Measurements from ENCODE around the gene OMG.

Gene OMG

DNA sequence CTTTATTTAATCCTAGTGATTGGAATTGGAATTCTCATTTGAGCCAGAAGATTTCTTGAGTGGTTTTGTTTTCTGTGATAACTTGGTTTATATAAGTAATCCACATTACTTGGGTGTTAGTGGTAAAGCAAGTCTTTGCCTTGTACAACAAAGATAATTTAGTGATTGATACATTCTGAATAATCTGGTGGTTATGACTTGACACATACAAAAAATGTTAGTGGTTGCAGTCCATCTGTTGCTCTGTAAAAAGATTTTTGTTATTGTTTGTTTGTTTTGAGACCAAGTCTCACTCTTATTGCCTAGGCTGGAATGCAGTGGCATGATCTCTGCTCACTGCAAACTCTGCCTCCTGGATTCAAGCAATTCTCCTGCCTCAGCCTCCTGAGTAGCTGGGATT is 13.2 kb downstream of the OMG start:
- H3K9me3 ChIP-seq (ENCODE audit: control insufficient read depth, insufficient read depth, low read length): no peaks in the 10 kb centered on the region
- no peak overlapping the region for H3K4me3 ChIP-seq (ENCODE audit: low read length)
- H3K4me1 ChIP-seq (ENCODE audit: control insufficient read depth, low read length): no peaks in the 10 kb centered on the region
- H3K79me2 ChIP-seq (ENCODE audit: control insufficient read depth, low read length): no peaks in the 10 kb centered on the region
- TF ChIP-seq EZH2phosphoT487 (IDR thresholded peaks at IDR 0.05; ENCODE audit: borderline replicate concordance, low read length): no peak
- TF ChIP-seq, protein P1, sequence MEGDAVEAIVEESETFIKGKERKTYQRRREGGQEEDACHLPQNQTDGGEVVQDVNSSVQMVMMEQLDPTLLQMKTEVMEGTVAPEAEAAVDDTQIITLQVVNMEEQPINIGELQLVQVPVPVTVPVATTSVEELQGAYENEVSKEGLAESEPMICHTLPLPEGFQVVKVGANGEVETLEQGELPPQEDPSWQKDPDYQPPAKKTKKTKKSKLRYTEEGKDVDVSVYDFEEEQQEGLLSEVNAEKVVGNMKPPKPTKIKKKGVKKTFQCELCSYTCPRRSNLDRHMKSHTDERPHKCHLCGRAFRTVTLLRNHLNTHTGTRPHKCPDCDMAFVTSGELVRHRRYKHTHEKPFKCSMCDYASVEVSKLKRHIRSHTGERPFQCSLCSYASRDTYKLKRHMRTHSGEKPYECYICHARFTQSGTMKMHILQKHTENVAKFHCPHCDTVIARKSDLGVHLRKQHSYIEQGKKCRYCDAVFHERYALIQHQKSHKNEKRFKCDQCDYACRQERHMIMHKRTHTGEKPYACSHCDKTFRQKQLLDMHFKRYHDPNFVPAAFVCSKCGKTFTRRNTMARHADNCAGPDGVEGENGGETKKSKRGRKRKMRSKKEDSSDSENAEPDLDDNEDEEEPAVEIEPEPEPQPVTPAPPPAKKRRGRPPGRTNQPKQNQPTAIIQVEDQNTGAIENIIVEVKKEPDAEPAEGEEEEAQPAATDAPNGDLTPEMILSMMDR (IDR thresholded peaks at IDR 0.05; ENCODE audit: low read depth, low read length, poor library complexity, severe bottlenecking): no peak
- H3K36me3 ChIP-seq (ENCODE audit: control insufficient read depth, low read length): peaks cover 14% of the 10 kb centered on the region; the same call in 1 of the 2 replicates
- H4K20me1 ChIP-seq (ENCODE audit: control insufficient read depth, insufficient read depth, low read depth, low read length): no peaks in the 10 kb centered on the region
- H3K27me3 ChIP-seq (ENCODE audit: control insufficient read depth, low read length): no peaks in the 10 kb centered on the region
- no peaks in the 10 kb centered on the region for H3F3A ChIP-seq (ENCODE audit: control insufficient read depth, insufficient read depth)
- H3K27ac ChIP-seq (ENCODE audit: low read depth, low read length): no peak overlapping the region
- H3K4me2 ChIP-seq (ENCODE audit: low read length): no peak overlapping the region
- no peaks in the 10 kb centered on the region for H3K9me2 ChIP-seq (replicated peaks; ENCODE audit: control insufficient read depth, low read length)

DNA sequence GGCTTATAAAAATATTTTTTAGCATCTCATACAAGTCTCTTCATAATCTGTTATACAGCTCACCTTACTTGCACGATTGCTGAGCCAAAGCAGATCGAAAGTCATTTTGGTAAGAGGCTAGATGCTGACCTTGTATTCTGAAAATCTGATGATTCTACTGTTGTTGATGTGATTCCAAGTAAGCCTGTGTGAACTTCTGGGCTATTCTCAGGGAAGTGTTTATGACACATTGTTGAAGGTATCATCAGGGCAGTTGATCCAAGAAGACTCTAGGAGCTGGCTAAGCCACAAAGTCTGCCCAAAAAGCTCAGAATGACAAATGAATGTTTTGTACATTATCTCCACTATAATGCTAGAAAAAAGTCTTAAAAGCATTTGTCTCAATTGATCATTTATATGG is 16.0 kb downstream of the OMG start:
- no peaks in the 10 kb centered on the region for H3F3A ChIP-seq (ENCODE audit: control insufficient read depth, insufficient read depth)
- H3K4me3 ChIP-seq (ENCODE audit: low read length): no peak overlapping the region
- no peaks in the 10 kb centered on the region for H3K4me1 ChIP-seq (ENCODE audit: control insufficient read depth, low read length)

DNA sequence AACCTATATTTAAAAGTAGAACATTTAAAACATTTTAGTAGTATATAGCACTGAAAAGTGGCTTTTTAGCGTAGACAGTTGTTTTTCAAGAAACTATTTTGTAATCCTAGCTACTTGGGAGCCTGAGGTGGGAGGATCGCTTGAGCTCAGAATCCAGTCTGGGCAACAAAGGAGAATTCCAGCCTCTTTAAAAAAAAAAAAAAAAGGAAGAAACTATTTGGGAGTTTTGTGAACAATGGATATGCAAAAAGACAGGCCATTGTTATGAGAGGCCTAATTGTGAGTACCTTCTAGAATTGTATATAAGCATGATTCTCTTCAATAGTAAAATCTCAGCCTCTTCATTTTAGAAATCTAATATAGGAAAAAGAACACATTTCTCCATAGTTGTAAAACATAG is 17.6 kb downstream of the OMG start:
- no peak overlapping the region for H3K4me3 ChIP-seq (ENCODE audit: low read length)
- H3K79me2 ChIP-seq (ENCODE audit: control insufficient read depth, low read length): no peaks in the 10 kb centered on the region
- H3K4me2 ChIP-seq (ENCODE audit: low read length): no peak overlapping the region
- H4K20me1 ChIP-seq (ENCODE audit: control insufficient read depth, insufficient read depth, low read depth, low read length): no peaks in the 10 kb centered on the region
- TF ChIP-seq EZH2phosphoT487 (IDR thresholded peaks at IDR 0.05; ENCODE audit: borderline replicate concordance, low read length): no peak
- TF ChIP-seq, protein P1 (IDR thresholded peaks at IDR 0.05; ENCODE audit: low read depth, low read length, poor library complexity, severe bottlenecking): no peak
- no peaks in the 10 kb centered on the region for H3K4me1 ChIP-seq (ENCODE audit: control insufficient read depth, low read length)
- no peak overlapping the region for H3K27ac ChIP-seq (ENCODE audit: low read depth, low read length)
- no peaks in the 10 kb centered on the region for H3F3A ChIP-seq (ENCODE audit: control insufficient read depth, insufficient read depth)
- H3K27me3 ChIP-seq (ENCODE audit: control insufficient read depth, low read length): no peaks in the 10 kb centered on the region
- H3K9me2 ChIP-seq (replicated peaks; ENCODE audit: control insufficient read depth, low read length): no peaks in the 10 kb centered on the region
- no peaks in the 10 kb centered on the region for H3K9me3 ChIP-seq (ENCODE audit: control insufficient read depth, insufficient read depth, low read length)
- peaks cover 34% of the 10 kb centered on the region for H3K36me3 ChIP-seq (ENCODE audit: control insufficient read depth, low read length)

More for the DNA sequence above, 16.0 kb downstream of the OMG start:
- Histone ChIP-seq H3K36me3 (ENCODE audit: control insufficient read depth, low read length) (peaks cover 28% of the 10 kb centered on the region), H3K9me3 (ENCODE audit: control insufficient read depth, insufficient read depth, low read length) (no peaks in the 10 kb centered on the region), H3K79me2 (ENCODE audit: control insufficient read depth, low read length) (no peaks in the 10 kb centered on the region), H4K20me1 (ENCODE audit: control insufficient read depth, insufficient read depth, low read depth, low read length) (no peaks in the 10 kb centered on the region), H3K27me3 (ENCODE audit: control insufficient read depth, low read length) (no peaks in the 10 kb centered on the region), H3K9me2 (replicated peaks; ENCODE audit: control insufficient read depth, low read length) (no peaks in the 10 kb centered on the region), H3K27ac (ENCODE audit: low read depth, low read length) (no peak overlapping the region), H3K4me2 (ENCODE audit: low read length) (no peak overlapping the region)
- TF ChIP-seq, protein P1 (IDR thresholded peaks at IDR 0.05; ENCODE audit: low read depth, low read length, poor library complexity, severe bottlenecking): no peak
- no peak for TF ChIP-seq EZH2phosphoT487 (IDR thresholded peaks at IDR 0.05; ENCODE audit: borderline replicate concordance, low read length)
